SK-N-SH (cell line): Measurements from ENCODE around the gene EPB41L2. TPM values are rescaled to one million over a fixed set of nuclear protein-coding genes. Genes with fewer than 3 reads are reported as not detected.

Experiments
- CTCF ChIA-PET: fragments of 300-600, 350-600 bp; formaldehyde crosslinking; extraction: SDS; loops from one replicate; lab custom pipeline; 2021; lab: Yijun Ruan, JAX
- POLR2A ChIA-PET: fragments of 350-600 bp; sonication (Branson Sonifier 250); formaldehyde crosslinking; extraction: SDS; loops from one replicate; lab custom pipeline; 2020; ENCODE audit warnings: antibody characterized with exemption, inconsistent platforms; lab: Yijun Ruan, JAX
- DNase-seq: peaks from one replicate; pipeline ENCODE4 v3.0.0; 2012
- H2AFZ ChIP-seq: fragments of 200-600 bp; sonication (generic); 2 replicates; pipeline ENCODE4 v1.8.1; 2016; ENCODE audit warnings: antibody characterized with exemption, mild to moderate bottlenecking, low read depth
- H3F3A ChIP-seq: fragments of 200-600 bp; sonication (generic); replicated peaks from 2 replicates; pipeline ENCODE3; 2016; ENCODE audit warnings: antibody characterized with exemption, mild to moderate bottlenecking; ENCODE audit not compliant: insufficient read depth
- H3K27ac ChIP-seq, 2 experiments: fragments of 200-500 bp in 1 of 2; fragments of 200-600 bp in 1 of 2; sonication (Bioruptor generic) in 1 of 2; sonication (generic), shearing (Covaris generic) in 1 of 2; 2 replicates each; pipeline versions ENCODE4 v1.5.1 to v1.6.1; 2014 to 2016; ENCODE audit warnings: low read depth in 2 of 2, inconsistent platforms in 1 of 2, low read length in 1 of 2, mild to moderate bottlenecking in 1 of 2, mixed read lengths in 1 of 2
- H3K27me3 ChIP-seq: fragments of 200-600 bp; sonication (generic), shearing (Covaris generic); 2 replicates; pipeline ENCODE4 v1.6.1; 2016; ENCODE audit warnings: mixed run types; ENCODE audit not compliant: insufficient read depth
- H3K36me3 ChIP-seq, 2 experiments: fragments of 200-500 bp in 1 of 2; fragments of 200-600 bp in 1 of 2; sonication (Bioruptor generic) in 1 of 2; sonication (generic) in 1 of 2; replicated peaks in 1 of 2; 2 replicates each; pipeline versions ENCODE3 to v1.5.1; 2014 to 2016; ENCODE audit warnings: low read length in 1 of 2, mild to moderate bottlenecking in 1 of 2; ENCODE audit not compliant: insufficient read depth in 2 of 2, control insufficient read depth in 1 of 2
- H3K4me1 ChIP-seq, 2 experiments: fragments of 200-500 bp in 1 of 2; fragments of 200-600 bp in 1 of 2; sonication (Bioruptor generic) in 1 of 2; sonication (generic), shearing (Covaris generic) in 1 of 2; 2 replicates each; pipeline versions ENCODE4 v1.5.1 to v1.6.1; 2014 to 2016; ENCODE audit warnings: low read depth in 1 of 2, low read length in 1 of 2, mixed run types in 1 of 2; ENCODE audit not compliant: insufficient read depth in 2 of 2, control insufficient read depth in 1 of 2
- H3K4me2 ChIP-seq: fragments of 200-600 bp; sonication (generic), shearing (Covaris generic); 2 replicates; pipeline ENCODE4 v1.6.1; 2017; ENCODE audit warnings: mixed run types
- H3K4me3 ChIP-seq, 2 experiments: fragments of 200-500 bp in 1 of 2; fragments of 200-600 bp in 1 of 2; sonication (Bioruptor generic) in 1 of 2; sonication (generic), shearing (Covaris generic) in 1 of 2; 2 replicates each; pipeline versions ENCODE4 v1.5.1 to v1.8.1; 2014 to 2016; ENCODE audit warnings: low read depth in 2 of 2, inconsistent platforms in 1 of 2, low read length in 1 of 2, mild to moderate bottlenecking in 1 of 2, mixed read lengths in 1 of 2, moderate library complexity in 1 of 2
- H3K79me2 ChIP-seq: fragments of 200-600 bp; sonication (generic); 2 replicates; pipeline ENCODE4 v1.8.1; 2017; ENCODE audit warnings: mild to moderate bottlenecking; ENCODE audit not compliant: insufficient read depth
- H3K9ac ChIP-seq: fragments of 200-600 bp; sonication (generic); 2 replicates; pipeline ENCODE4 v1.6.1; 2017; ENCODE audit warnings: mixed run types
- H3K9me2 ChIP-seq: fragments of 200-600 bp; sonication (generic); 2 replicates; pipeline ENCODE4 v1.6.1; 2017; ENCODE audit warnings: mixed run types
- H3K9me3 ChIP-seq: fragments of 200-600 bp; sonication (generic); 2 replicates; pipeline ENCODE4 v1.6.1; 2017; ENCODE audit warnings: mixed run types, mild to moderate bottlenecking, moderate library complexity
- H4K20me1 ChIP-seq: fragments of 200-600 bp; sonication (generic); 2 replicates; pipeline ENCODE4 v1.6.1; 2017; ENCODE audit warnings: mild to moderate bottlenecking, mixed run types; ENCODE audit not compliant: insufficient read depth
- CHD2 ChIP-seq: fragments of 150-350 bp; IDR thresholded peaks from 2 replicates; pipeline ENCODE4 v1.6.1; 2018; ENCODE audit warnings: low read length; ENCODE audit not compliant: partially characterized antibody
- ELF1 ChIP-seq: IDR thresholded peaks from 2 replicates; pipeline ENCODE4 v1.4.0; 2012
- EP300 ChIP-seq, 2 experiments: IDR thresholded peaks; 2 replicates each; pipeline versions ENCODE4 v1.4.0 to v1.6.1; 2012; ENCODE audit warnings: borderline replicate concordance in 1 of 2, low read depth in 1 of 2, low read length in 1 of 2
- FOSL2 ChIP-seq: IDR thresholded peaks from 2 replicates; pipeline ENCODE4 v1.4.0; 2012; ENCODE audit warnings: low read depth, mild to moderate bottlenecking, moderate library complexity, borderline replicate concordance
- FOXJ3 ChIP-seq: sonication (generic); formaldehyde crosslinking; IDR thresholded peaks from 2 replicates; pipeline ENCODE4 v1.5.1; 2020; ENCODE audit warnings: mild to moderate bottlenecking, missing genetic modification reagents
- GABPA ChIP-seq: IDR thresholded peaks from 2 replicates; pipeline ENCODE4 v1.4.0; 2012; ENCODE audit warnings: low read depth, mild to moderate bottlenecking
- GATA2 ChIP-seq: sonication (generic); formaldehyde crosslinking; IDR thresholded peaks from 2 replicates; pipeline ENCODE4 v1.5.0; 2020; ENCODE audit warnings: mild to moderate bottlenecking, missing genetic modification reagents
- POLR2AphosphoS5 ChIP-seq: IDR thresholded peaks from 2 replicates; pipeline ENCODE4 v1.6.1; 2012; ENCODE audit warnings: low read depth, low read length
- RAD21 ChIP-seq: IDR thresholded peaks from 2 replicates; pipeline ENCODE4 v1.6.1; 2012; ENCODE audit warnings: mild to moderate bottlenecking, low read length
- RCOR1 ChIP-seq: fragments of 150-350 bp; IDR thresholded peaks from 2 replicates; pipeline ENCODE4 v1.6.1; 2017; ENCODE audit warnings: antibody characterized with exemption, low read length
- SIN3A ChIP-seq: IDR thresholded peaks from 2 replicates; pipeline ENCODE4 v1.6.1; 2012; ENCODE audit warnings: low read depth, mild to moderate bottlenecking, low read length, moderate library complexity, borderline replicate concordance
- YY1 ChIP-seq: IDR thresholded peaks from 2 replicates; pipeline ENCODE4 v1.4.0; 2012; ENCODE audit warnings: low read depth, mild to moderate bottlenecking
- WGBS: methylation state at CpG from one replicate; pipeline ENCODE4 v1.1.6; 2017; ENCODE audit warnings: low lambda C conversion rate; 5-methylcytosine and 5-hydroxymethylcytosine counted together
- polyA plus RNA-seq, 3 experiments: library from polyadenylated mRNA; depleted of rRNA; stranded (reverse); fragments of >200 nt; gene quantifications; 2 replicates each; pipeline ENCODE4 v1.2.3, GENCODE V29; 2012
- TF ChIP-seq, protein P1 (sequence below): IDR thresholded peaks from 2 replicates; pipeline ENCODE4 v1.4.0; 2012; ENCODE audit warnings: low read depth, borderline replicate concordance
- TF ChIP-seq, protein P2 (sequence below): IDR thresholded peaks from 2 replicates; pipeline ENCODE4 v1.4.0; 2012; ENCODE audit warnings: low read depth
- TF ChIP-seq, protein P3 (sequence below): fragments of 150-350 bp; IDR thresholded peaks from 2 replicates; pipeline ENCODE4 v1.6.1; 2016; ENCODE audit warnings: mild to moderate bottlenecking, low read depth, low read length
- TF ChIP-seq, protein P4 (sequence below): IDR thresholded peaks from 2 replicates; pipeline ENCODE4 v1.6.1; 2012; ENCODE audit warnings: mild to moderate bottlenecking, low read depth, low read length, moderate library complexity

Gene EPB41L2
- polyA plus RNA-seq, 1 of the 3 experiments (the other 2 are of a cell fraction) = 1.4 TPM

DNA sequence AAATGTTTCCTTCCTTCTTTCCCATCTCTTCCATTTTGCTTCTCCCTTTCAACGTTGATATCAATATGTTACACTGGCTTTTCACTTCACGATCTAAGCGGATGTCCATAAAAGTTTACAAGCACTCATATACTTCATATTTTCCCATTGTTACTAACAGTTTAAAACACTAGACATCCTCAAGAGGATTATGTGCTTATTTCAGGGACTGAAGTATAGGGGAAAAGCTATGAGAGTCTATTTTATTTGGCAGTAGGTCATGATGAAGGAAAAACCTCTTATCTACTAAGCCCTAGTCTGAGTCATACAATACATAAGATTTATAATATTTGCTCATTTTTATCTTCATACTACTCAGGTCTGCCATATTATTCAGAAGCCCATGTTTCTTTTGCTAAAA, 20.6 kb upstream of the EPB41L2 start:
- H3K79me2 ChIP-seq = no peaks in the 10 kb centered on the region
- no peaks in the 10 kb centered on the region for H3K9me2 ChIP-seq
- ChIA-PET POLR2A (no interaction called here), CTCF (no interaction called here)
- H3K36me3 ChIP-seq = no peaks in the 10 kb centered on the region
- no peaks in the 10 kb centered on the region for H4K20me1 ChIP-seq
- DNase-seq = no peak
- H3K27me3 ChIP-seq = no peaks in the 10 kb centered on the region
- no peaks in the 10 kb centered on the region for H3K4me1 ChIP-seq
- no peak for TF ChIP-seq RCOR1
- no peak for TF ChIP-seq SIN3A
- H3K9ac ChIP-seq = no peak overlapping the region
- no peak overlapping the region for H2AFZ ChIP-seq
- H3K27ac ChIP-seq = no peak overlapping the region
- no peak overlapping the region for H3K4me3 ChIP-seq
- H3K9me3 ChIP-seq = no peaks in the 10 kb centered on the region
- H3F3A ChIP-seq = no peaks in the 10 kb centered on the region
- no peak overlapping the region for H3K4me2 ChIP-seq
- WGBS = 44% methylated on average over 3 of the region's 3 CpGs

DNA sequence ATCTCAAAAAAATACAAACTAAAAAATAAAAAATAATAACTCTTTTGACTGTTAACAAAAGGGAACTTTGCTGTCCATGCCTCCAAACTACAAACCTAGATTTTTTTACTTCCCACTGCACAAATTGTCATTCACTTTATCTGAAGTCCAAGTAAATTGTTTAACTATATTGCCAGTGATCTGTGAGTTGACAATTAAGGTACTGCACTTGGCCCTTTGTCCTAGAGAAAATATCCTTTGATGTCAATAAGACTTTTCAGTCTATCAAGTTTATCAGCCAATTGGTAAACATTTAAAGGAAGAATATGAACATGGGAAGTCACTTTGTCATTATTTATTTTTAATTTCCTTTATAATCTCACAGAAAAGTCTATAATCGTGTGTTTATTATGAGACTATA, 19.3 kb upstream of the EPB41L2 start:
- Histone ChIP-seq H3K9me2 (no peaks in the 10 kb centered on the region), H4K20me1 (no peaks in the 10 kb centered on the region), H3K79me2 (no peaks in the 10 kb centered on the region), H3K27me3 (0 out of 2 replicates have a peak, but pooled peaks cover 8% of the 10 kb centered on the region), H3K4me1 (no peaks in the 10 kb centered on the region), H3K9me3 (no peaks in the 10 kb centered on the region), H2AFZ (no peak overlapping the region), H3K9ac (no peak overlapping the region), H3K4me2 (no peak overlapping the region), H3K36me3 (no peaks in the 10 kb centered on the region), H3K27ac (no peak overlapping the region), H3K4me3 (no peak overlapping the region), H3F3A (no peaks in the 10 kb centered on the region)
- WGBS = 10% methylated on average over 1 of the region's 1 CpG
- ChIA-PET CTCF (no interaction called here), POLR2A (no interaction called here)
- TF ChIP-seq GABPA = no peak
- no peak for TF ChIP-seq YY1
- TF ChIP-seq CHD2 = no peak
- no peak for TF ChIP-seq FOXJ3 (CRISPR knock-in tag)
- TF ChIP-seq GATA2 (CRISPR knock-in tag) = no peak
- no peak for TF ChIP-seq POLR2AphosphoS5
- TF ChIP-seq, protein P1, sequence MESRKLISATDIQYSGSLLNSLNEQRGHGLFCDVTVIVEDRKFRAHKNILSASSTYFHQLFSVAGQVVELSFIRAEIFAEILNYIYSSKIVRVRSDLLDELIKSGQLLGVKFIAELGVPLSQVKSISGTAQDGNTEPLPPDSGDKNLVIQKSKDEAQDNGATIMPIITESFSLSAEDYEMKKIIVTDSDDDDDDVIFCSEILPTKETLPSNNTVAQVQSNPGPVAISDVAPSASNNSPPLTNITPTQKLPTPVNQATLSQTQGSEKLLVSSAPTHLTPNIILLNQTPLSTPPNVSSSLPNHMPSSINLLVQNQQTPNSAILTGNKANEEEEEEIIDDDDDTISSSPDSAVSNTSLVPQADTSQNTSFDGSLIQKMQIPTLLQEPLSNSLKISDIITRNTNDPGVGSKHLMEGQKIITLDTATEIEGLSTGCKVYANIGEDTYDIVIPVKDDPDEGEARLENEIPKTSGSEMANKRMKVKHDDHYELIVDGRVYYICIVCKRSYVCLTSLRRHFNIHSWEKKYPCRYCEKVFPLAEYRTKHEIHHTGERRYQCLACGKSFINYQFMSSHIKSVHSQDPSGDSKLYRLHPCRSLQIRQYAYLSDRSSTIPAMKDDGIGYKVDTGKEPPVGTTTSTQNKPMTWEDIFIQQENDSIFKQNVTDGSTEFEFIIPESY = no peak
- TF ChIP-seq, protein P2, sequence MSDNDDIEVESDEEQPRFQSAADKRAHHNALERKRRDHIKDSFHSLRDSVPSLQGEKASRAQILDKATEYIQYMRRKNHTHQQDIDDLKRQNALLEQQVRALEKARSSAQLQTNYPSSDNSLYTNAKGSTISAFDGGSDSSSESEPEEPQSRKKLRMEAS = no peak
- TF ChIP-seq, protein P3, sequence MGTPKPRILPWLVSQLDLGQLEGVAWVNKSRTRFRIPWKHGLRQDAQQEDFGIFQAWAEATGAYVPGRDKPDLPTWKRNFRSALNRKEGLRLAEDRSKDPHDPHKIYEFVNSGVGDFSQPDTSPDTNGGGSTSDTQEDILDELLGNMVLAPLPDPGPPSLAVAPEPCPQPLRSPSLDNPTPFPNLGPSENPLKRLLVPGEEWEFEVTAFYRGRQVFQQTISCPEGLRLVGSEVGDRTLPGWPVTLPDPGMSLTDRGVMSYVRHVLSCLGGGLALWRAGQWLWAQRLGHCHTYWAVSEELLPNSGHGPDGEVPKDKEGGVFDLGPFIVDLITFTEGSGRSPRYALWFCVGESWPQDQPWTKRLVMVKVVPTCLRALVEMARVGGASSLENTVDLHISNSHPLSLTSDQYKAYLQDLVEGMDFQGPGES = no peak
- TF ChIP-seq EP300 (IDR thresholded peaks at IDR 0.05; ENCODE audit: borderline replicate concordance in 1 of 2, low read depth in 1 of 2, low read length in 1 of 2) = no peak
- no peak for TF ChIP-seq FOSL2
- no peak for TF ChIP-seq RAD21
- TF ChIP-seq, protein P4, sequence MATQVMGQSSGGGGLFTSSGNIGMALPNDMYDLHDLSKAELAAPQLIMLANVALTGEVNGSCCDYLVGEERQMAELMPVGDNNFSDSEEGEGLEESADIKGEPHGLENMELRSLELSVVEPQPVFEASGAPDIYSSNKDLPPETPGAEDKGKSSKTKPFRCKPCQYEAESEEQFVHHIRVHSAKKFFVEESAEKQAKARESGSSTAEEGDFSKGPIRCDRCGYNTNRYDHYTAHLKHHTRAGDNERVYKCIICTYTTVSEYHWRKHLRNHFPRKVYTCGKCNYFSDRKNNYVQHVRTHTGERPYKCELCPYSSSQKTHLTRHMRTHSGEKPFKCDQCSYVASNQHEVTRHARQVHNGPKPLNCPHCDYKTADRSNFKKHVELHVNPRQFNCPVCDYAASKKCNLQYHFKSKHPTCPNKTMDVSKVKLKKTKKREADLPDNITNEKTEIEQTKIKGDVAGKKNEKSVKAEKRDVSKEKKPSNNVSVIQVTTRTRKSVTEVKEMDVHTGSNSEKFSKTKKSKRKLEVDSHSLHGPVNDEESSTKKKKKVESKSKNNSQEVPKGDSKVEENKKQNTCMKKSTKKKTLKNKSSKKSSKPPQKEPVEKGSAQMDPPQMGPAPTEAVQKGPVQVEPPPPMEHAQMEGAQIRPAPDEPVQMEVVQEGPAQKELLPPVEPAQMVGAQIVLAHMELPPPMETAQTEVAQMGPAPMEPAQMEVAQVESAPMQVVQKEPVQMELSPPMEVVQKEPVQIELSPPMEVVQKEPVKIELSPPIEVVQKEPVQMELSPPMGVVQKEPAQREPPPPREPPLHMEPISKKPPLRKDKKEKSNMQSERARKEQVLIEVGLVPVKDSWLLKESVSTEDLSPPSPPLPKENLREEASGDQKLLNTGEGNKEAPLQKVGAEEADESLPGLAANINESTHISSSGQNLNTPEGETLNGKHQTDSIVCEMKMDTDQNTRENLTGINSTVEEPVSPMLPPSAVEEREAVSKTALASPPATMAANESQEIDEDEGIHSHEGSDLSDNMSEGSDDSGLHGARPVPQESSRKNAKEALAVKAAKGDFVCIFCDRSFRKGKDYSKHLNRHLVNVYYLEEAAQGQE = no peak
- no peak for TF ChIP-seq ELF1
- TF ChIP-seq RCOR1 = no peak
- no peak for DNase-seq
